Tibial artery (tissue), 4 donors: ENCODE measurements around the gene TMC2.

Source experiments
- DNase-seq, 2 donors: peaks; one replicate each; pipeline ENCODE4 v3.0.0-alpha.2; 2019
- H3K27ac ChIP-seq, 2 donors: fragments of 200-600 bp; sonication (generic) in 1 of 2; 1 replicate in 1 of 2; 2 replicates in 1 of 2; pipeline ENCODE4 v1.5.1; 2018 to 2019; ENCODE audit warnings: mild to moderate bottlenecking in 1 of 2
- H3K27me3 ChIP-seq, 2 donors: fragments of 200-600 bp; sonication (generic) in 1 of 2; one replicate each; pipeline versions ENCODE4 v1.5.1 to v1.6.0; 2016 to 2019
- H3K36me3 ChIP-seq, 3 donors: fragments of 200-600 bp; sonication (generic) in 2 of 3; one replicate each; pipeline ENCODE4 v1.5.1; 2016 to 2019; ENCODE audit warnings: mild to moderate bottlenecking in 2 of 3
- H3K4me1 ChIP-seq, 4 donors: fragments of 200-600 bp; sonication (generic) in 2 of 4; 1 replicate in 3 of 4; 2 replicates in 1 of 4; pipeline ENCODE4 v1.5.1; 2016 to 2019
- H3K4me3 ChIP-seq, 2 donors: fragments of 200-600 bp; sonication (generic) in 1 of 2; 1 replicate in 1 of 2; 2 replicates in 1 of 2; pipeline ENCODE4 v1.5.1; 2018 to 2019; ENCODE audit warnings: mild to moderate bottlenecking in 2 of 2
- H3K9me3 ChIP-seq, 3 donors: fragments of 200-600 bp; sonication (generic) in 1 of 3; one replicate each; pipeline ENCODE4 v1.5.1; 2016 to 2019
- intact Hi-C: fragments of 100-400 bp; cut with DNase I; formaldehyde crosslinking; loops from one replicate; pipeline ENCODE4 v1.15.0; 2023; ENCODE audit warnings: low total_unique reads
- TF ChIP-seq, protein P1 (sequence below), 2 experiments: fragments of 200-600 bp in 1 of 2; fragments of 450-650 bp in 1 of 2; IDR thresholded peaks; one replicate each; pipeline ENCODE4 v1.5.1; 2017 to 2019; ENCODE audit warnings: antibody characterized with exemption in 2 of 2, mild to moderate bottlenecking in 1 of 2, moderate library complexity in 1 of 2

Gene TMC2

DNA sequence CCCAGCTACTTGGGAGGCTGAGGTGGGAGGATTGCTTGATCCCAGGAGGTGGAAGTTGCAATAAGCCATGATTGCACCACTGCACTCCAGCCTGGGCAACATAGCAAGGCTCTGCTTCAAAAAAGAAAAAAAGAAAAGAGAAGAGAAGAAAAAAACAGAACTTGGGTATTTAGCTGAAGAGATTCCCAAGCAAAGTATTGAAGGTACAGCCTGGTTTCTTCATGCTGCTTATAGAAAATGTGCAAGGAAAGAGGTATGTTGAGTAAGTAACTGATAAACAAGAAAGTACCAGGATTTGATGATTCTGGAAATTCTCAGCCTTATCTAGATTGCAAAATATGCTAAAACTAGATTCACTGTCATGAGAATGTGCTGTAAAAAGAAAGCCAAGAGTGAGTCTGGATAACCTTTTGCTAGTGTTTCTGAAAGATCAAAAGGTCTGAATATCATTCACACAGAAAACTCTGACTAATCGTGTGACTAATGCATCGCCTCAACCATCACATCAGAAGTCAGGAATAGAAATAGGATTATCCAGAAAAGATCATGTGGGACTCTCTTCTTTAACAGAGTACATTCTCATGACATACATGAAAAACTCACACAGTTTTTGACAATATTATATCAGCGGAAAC lies 83.7 kb downstream of the TMC2 start:
- Histone ChIP-seq H3K27ac (no peak overlapping the region), H3K36me3 (no peaks in the 10 kb centered on the region), H3K27me3 (peaks cover 0 to 4% of the 10 kb centered on the region in 2 donors), H3K4me3 (no peak overlapping the region), H3K9me3 (peaks cover 0 to 4% (median 0%) of the 10 kb centered on the region in 3 donors), H3K4me1 (no peaks in the 10 kb centered on the region)
- intact Hi-C loops, result no loop called here
- DNase-seq, result no peak
- TF ChIP-seq, protein P1, sequence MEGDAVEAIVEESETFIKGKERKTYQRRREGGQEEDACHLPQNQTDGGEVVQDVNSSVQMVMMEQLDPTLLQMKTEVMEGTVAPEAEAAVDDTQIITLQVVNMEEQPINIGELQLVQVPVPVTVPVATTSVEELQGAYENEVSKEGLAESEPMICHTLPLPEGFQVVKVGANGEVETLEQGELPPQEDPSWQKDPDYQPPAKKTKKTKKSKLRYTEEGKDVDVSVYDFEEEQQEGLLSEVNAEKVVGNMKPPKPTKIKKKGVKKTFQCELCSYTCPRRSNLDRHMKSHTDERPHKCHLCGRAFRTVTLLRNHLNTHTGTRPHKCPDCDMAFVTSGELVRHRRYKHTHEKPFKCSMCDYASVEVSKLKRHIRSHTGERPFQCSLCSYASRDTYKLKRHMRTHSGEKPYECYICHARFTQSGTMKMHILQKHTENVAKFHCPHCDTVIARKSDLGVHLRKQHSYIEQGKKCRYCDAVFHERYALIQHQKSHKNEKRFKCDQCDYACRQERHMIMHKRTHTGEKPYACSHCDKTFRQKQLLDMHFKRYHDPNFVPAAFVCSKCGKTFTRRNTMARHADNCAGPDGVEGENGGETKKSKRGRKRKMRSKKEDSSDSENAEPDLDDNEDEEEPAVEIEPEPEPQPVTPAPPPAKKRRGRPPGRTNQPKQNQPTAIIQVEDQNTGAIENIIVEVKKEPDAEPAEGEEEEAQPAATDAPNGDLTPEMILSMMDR (IDR thresholded peaks at IDR 0.05), result no peak

DNA sequence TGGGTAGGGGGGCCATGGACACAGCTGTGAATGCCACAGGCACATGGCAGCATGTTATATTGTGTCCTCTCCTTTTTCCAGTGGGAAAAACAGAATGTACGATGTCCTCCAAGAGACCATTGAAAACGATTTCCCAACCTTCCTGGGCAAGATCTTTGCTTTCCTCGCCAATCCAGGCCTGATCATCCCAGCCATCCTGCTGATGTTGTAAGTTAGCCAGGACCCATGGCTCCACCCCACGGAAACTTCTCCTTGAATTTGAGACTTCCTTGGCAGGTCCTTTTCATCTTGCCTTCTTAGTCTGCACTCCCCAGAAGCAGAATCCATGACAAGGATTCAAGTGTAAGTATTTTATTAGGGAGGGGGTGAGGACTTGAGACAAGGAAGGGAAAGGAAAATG lies 87.8 kb downstream of the TMC2 start:
- TF ChIP-seq, protein P1 (IDR thresholded peaks at IDR 0.05), result no peak
- Histone ChIP-seq H3K4me3 (no peak overlapping the region), H3K9me3 (peaks cover 0 to 7% (median 0%) of the 10 kb centered on the region in 3 donors), H3K36me3 (no peaks in the 10 kb centered on the region), H3K4me1 (no peaks in the 10 kb centered on the region), H3K27me3 (no peaks in the 10 kb centered on the region), H3K27ac (no peak overlapping the region)
- DNase-seq, result peak in 1 of 2 donors; percentile 39
- intact Hi-C loops, result no loop called here

DNA sequence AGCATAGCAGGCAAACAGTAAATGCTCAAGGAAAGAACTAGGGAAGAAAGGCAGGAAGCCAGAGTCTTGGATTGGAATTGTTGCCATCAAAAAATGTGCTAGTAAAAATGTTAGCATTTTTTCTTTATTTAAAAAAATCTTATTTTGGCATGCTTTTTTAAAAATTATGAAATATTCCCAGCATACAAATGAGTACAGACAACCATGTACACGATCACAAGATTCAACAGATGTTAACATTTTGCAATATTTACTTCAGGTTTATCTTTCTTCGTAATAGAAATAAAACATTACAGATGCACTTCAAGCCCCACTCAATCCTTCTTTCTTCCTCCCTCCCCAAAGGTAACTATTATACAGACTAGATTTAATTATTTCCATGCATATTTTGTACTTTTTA lies 88.7 kb downstream of the TMC2 start:
- no peaks in the 10 kb centered on the region for H3K4me1 ChIP-seq
- TF ChIP-seq, protein P1 (IDR thresholded peaks at IDR 0.05), result no peak
- no peak overlapping the region for H3K27ac ChIP-seq
- H3K36me3 ChIP-seq, result no peaks in the 10 kb centered on the region
- no peak overlapping the region for H3K4me3 ChIP-seq
- intact Hi-C loops, result no loop called here
- peaks cover 0 to 4% (median 0%) of the 10 kb centered on the region in 3 donors for H3K9me3 ChIP-seq
- H3K27me3 ChIP-seq, result no peaks in the 10 kb centered on the region
- DNase-seq, result no peak

DNA sequence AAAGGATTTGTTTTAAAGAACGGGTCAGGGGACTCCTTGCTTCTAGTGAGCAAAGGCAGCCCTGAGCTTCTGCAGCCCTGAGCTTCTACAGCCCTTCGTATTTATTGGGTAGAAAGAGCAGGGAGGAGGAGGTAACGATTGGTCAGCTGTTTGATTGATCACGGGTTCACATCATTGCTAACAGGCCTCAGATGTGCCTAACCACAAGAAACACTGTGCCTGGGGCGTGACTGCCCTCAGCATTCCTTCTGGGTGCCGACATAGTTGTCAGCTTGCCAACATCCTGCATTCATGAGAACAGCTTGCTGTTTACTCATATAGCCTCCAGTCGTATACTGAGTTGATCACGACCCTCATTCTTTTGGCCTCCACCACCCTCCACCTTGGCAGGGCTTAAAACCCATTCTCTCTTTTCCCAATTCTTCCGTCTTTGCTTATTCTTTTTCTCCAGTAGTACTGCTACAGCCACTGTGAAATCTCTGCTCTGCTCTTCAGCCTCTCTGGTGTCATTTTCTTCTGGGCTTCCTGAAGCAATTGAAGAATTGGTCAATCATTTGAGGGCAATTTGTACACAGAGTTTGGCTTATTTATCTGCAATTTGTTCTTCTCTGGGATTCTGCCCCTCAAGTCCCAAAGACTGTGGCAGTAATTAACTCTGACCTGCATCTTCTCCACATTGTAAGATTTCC lies 90.6 kb downstream of the TMC2 start:
- no peaks in the 10 kb centered on the region for H3K4me1 ChIP-seq
- no peak overlapping the region for H3K4me3 ChIP-seq
- TF ChIP-seq, protein P1 (IDR thresholded peaks at IDR 0.05), result no peak
- no peak for DNase-seq
- H3K9me3 ChIP-seq, result peaks cover 0 to 10% (median 4%) of the 10 kb centered on the region in 3 donors
- no peaks in the 10 kb centered on the region for H3K36me3 ChIP-seq
- intact Hi-C loops, result no loop called here
- H3K27me3 ChIP-seq, result no peaks in the 10 kb centered on the region
- H3K27ac ChIP-seq, result no peak overlapping the region

DNA sequence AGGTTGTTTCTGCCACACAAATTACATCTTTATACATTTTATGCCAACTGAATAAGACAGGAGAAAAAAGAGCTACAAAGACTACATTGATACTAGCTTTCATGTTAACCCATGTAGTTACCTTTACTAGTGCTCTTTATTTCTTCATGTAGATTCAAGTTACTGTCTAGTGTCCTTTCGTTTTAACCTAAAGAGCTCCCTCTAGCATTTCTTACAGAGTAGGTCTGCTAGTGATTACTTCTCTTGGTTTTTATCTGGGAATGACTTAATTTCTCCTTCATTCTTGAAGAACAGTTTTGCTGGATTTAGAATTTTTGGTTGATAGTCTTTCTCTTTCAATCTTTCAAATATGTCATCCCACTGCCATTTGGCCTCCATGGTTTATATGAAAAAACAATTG lies 94.9 kb downstream of the TMC2 start:
- intact Hi-C loops, result no loop called here
- TF ChIP-seq, protein P1 (IDR thresholded peaks at IDR 0.05), result no peak
- peaks cover 0 to 8% (median 4%) of the 10 kb centered on the region in 3 donors for H3K9me3 ChIP-seq

More for the DNA sequence above, 94.9 kb downstream of the TMC2 start:
- no peak overlapping the region for H3K27ac ChIP-seq
- H3K27me3 ChIP-seq, result peaks cover 0 to 4% of the 10 kb centered on the region in 2 donors
- no peaks in the 10 kb centered on the region for H3K4me1 ChIP-seq
- no peaks in the 10 kb centered on the region for H3K36me3 ChIP-seq
- no peak for DNase-seq
- H3K4me3 ChIP-seq, result no peak overlapping the region
